Measurements from ENCODE around the gene TRIP12.

- TF ChIP-seq SIN3A (IDR thresholded peaks at IDR 0.05; ENCODE audit: borderline replicate concordance, insufficient read depth, low read length) (no peak), REST (IDR thresholded peaks at IDR 0.05; ENCODE audit: insufficient read depth in 1 of 2, low read depth in 2 of 2, low read length in 2 of 2) (no peak)
Measured at GRCh38 chr2:229945975-229946374, 24.2 kb upstream of the TRIP12 start.

All from PFSK-1 (cell line).